GM21717 (cell line): ENCODE data around the gene UQCC5.
"Not testable (repeated sequence)": the region's sequence is repeated elsewhere in the genome, so short reads cannot be mapped to it uniquely, and the experiment has no call there.

Experiments
- ATAC-seq: cut with Tn5 transposase; IDR thresholded peaks from one replicate; pipeline ENCODE4 v1.9.1; 2021; ENCODE audit warnings: mild to moderate bottlenecking, moderate library complexity; ENCODE audit not compliant: unreplicated experiment

The UQCC5 gene

DNA sequence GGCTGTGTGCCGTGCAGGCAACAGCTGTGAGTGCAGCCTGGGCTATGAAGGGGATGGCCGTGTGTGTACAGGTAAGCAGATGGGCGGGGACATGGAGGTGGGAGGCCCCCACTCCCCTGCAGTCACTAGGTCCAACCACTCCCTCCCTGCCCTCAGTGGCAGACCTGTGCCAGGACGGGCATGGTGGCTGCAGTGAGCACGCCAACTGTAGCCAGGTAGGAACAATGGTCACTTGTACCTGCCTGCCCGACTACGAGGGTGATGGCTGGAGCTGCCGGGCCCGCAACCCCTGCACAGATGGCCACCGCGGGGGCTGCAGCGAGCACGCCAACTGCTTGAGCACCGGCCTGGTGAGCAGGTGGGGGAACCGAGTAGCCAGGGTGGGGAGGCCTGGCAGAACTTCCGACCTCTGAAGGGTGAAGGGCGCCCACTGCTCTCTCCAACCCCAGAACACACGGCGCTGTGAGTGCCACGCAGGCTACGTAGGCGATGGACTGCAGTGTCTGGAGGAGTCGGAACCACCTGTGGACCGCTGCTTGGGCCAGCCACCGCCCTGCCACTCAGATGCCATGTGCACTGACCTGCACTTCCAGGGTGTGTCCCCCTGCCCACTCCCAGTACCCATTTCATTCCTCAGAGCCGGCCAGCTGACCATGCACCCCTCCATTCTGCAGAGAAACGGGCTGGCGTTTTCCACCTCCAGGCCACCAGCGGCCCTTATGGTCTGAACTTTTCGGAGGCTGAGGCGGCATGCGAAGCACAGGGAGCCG lies 14.3 kb upstream of the UQCC5 start:
- ATAC-seq = no peak

DNA sequence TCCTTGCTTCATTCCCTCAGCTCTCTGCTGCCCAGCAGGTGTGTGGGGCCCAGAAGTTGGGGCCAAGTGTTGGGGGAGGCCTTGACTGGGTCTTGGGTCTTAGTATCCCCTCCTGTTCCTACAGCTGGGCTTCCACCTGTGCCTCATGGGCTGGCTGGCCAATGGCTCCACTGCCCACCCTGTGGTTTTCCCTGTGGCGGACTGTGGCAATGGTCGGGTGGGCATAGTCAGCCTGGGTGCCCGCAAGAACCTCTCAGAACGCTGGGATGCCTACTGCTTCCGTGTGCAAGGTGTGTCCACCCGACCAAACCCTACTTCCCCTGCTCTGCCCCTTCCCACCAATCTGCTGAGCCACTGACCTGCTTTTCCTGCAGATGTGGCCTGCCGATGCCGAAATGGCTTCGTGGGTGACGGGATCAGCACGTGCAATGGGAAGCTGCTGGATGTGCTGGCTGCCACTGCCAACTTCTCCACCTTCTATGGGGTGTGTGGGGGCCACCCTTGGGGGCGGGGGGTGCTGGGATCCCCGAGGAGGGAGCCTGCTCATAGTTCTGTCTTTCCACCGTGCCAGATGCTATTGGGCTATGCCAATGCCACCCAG lies 13.7 kb upstream of the UQCC5 start:
- no peak for ATAC-seq

DNA sequence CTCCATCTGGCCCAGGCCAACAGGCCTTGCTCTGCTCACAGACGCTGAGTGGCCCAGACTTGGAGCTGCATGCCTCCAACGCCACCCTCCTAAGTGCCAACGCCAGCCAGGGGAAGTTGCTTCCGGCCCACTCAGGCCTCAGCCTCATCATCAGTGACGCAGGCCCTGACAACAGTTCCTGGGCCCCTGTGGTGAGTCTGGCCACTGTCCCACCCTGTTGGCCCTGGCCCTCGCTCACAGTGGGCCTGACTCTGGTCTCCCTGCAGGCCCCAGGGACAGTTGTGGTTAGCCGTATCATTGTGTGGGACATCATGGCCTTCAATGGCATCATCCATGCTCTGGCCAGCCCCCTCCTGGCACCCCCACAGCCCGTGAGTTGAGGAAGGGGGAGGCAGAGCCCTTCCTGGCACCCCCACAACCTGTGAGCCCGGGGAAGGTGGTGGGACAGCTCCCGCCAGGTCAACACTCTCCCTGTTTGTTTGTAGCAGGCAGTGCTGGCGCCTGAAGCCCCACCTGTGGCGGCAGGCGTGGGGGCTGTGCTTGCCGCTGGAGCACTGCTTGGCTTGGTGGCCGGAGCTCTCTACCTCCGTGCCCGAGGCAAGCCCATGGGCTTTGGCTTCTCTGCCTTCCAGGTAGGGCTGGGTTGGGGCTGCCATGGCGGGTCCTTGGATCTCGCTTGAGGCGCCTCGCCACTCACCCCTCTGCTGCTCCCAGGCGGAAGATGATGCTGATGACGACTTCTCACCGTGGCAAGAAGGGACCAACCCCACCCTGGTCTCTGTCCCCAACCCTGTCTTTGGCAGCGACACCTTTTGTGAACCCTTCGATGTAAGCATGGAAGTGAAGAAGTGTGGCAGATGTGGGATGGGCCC lies 12.8 kb upstream of the UQCC5 start:
- no peak for ATAC-seq

DNA sequence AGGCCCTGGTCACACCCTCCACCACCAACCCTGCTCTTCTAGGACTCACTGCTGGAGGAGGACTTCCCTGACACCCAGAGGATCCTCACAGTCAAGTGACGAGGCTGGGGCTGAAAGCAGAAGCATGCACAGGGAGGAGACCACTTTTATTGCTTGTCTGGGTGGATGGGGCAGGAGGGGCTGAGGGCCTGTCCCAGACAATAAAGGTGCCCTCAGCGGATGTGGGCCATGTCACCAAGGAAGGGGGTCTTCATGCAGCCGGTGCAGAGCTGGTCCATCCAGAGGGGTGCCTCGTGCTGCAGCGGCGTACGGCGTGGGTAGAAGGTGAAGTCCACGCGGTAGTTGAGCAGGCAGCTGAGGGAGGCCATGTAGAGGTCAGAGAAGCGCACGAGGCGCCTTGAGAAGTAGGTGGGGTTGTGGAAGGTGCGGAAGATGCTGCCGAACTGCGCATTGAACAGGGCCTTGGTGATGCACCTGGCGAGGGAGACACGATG lies 12.1 kb upstream of the UQCC5 start:
- ATAC-seq = no peak

DNA sequence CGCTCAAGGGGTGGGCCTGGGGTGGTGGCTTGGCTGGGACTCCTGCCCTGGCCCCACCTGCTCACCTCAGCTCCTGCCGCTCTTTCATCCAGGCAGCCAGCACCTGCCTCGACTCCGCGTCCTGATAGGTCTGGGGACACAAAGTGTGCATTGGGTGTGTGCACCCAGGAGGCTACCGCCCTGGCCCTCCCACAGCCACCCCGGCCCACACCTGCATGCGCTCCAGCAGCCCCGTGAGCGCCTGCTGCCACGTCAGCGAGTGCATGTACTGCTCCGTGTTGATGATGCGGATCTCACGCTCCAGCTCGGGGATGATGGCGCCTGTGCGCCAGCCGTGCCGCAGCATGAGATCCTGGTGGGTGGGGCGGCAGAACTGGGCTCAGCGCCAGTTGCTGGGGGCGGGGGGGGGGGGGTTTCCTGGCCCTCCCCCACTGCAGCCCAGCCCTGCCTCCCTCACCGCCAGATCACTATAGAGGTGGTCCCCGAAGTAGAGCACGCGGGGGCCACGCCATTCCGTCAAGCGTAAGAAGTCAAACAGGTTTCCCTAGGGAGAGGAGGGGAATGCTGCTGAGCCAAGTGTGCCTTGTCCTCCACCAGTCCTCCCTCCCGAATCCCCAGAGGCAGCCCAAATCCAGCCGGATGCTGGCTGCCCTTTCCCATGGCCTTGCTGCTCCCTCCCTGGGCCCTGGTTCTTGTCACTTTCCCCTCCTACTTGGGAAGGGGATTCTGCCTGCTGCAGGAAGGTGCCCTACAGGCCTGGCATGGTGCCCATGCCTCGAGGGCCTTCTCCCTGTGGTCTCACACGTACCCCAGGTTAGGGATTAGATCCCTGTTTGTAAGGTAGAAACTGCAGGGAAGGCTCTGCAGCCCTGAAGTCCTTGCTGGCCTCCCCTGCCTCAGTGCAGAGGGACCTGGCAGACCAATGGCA lies 11.4 kb upstream of the UQCC5 start:
- no peak for ATAC-seq

DNA sequence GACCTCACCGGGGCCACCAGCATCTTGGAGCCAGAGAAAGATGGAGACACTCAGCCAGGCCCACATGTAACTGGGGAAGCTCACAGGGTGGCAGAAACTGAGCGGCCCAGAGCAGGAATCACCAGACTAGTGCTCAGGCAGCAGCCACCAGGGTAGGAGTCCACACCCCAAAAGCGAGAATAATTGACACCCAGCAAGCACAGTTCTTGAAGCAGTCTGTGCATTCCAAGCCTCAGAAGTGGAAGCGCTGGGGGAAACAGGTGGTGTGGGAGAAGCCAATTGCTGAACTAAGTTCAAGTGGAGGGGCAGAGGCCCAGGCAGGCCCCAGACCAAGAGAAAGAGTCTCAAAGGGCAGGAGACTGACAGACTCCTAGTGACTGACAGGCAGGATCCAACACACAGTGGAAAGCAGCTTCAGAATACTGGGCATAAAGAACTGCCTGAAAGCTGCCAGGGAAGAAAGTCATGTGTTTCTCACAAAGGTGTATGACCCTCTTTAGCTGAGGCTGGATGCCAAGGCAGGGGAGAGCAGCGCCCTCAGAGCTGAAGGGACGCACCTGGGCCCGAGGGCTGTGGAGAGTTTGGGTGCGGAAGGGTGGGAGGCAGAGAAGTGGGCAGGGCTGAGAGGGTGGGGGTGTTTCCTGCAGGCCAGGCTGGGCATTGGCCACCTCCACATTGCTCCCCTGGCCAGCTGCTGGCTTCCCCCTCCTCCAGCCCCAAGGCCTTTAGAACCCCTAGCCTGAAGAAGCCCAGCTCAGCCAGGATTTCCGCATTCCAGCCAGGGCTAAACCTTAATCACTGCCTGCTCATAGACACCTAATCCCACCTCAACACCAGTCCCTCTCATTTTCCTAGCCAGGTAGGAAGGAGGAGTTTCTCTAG lies 10.5 kb upstream of the UQCC5 start:
- no peak for ATAC-seq

DNA sequence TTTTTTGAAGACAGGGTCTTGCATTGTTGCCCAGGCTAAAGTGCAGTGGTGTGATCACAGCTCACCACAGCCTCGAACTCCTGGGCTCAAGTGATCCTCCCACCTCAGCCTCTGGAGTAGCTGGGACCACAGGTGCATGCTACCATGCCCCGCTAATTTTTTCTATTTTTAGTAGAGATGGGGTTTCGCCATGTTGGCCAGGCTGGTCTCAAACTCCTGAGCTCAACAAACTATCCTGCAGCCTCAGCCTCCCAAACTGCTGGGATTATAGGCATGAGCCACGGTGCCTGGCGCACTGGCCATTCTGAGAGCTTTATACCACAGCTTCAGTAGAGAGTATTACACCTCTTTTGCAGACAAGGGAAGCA lies 9.8 kb upstream of the UQCC5 start:
- ATAC-seq = not testable (repeated sequence)

DNA sequence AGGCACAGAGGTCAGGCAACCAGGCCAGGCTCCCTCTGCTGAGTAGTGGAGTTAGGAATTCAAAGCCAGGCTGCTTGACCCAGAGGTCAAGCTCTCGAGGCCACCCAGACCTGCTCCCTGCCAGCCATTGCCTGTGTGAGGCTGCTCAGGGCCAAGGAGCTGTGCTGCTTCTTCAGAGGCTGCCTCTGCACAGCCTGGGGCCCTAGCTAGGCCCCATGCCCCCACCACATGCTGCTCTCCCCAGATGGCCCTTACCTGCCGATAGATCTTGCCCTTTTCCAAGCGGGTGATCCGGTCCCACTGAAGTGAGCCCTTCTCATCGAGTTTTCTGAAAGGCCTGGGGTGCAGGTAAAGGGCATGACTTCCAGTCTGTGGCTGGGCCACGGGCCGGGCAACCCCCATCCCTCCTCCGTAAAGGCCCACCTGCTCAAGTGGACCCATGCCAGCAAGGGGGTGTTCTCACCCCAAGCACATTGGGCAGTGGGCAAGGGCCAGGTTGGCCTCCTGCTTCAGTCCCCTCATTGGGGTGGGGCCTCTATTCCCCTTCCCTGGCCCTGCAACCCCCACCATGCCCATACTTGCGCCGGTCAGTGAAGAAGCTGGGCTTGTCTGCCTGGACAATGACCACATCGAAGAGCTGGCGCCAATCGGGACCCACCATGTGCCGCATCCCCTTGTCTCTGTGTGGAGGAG lies 9.2 kb upstream of the UQCC5 start:
- no peak for ATAC-seq

DNA sequence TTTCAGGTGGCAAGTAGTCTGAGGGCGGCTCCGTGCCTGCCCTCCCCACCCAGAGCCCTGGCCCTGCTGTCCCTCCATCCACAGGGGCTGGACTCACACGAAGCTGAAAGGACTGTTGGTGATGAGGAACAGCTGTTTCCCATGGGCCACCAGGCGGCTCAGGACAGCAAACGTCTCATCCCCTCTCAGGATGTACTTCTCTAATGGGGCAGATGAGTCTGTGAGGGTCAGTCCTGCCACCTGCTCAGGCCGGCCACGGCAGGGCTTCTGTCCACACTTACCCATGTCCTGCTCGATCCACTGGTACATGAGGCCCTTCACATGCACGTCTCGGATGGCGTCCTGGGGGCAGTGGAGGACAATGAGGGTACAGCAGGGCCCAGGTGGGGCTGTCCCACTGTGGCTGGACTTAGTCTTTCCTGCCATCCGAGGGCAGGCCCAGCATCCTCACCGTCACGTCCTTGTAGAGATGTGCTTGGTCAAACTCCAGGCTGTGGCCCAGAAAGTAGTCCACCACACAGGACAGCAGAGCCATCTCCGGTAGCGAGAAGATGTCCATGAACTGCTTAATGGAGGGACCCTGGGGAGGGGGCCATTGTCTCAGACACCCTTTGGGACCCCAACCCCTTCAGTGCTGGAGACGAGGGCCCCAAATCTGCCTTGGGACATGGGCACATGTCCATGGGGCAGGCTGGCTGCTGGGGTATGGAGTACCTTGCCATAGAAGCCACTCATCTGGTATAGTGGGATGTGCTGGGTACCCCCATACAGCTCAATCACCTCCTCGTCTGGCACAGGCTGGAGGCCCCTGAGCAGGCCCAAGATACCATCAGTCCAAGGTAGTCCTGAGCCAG lies 8.4 kb upstream of the UQCC5 start:
- no peak for ATAC-seq

DNA sequence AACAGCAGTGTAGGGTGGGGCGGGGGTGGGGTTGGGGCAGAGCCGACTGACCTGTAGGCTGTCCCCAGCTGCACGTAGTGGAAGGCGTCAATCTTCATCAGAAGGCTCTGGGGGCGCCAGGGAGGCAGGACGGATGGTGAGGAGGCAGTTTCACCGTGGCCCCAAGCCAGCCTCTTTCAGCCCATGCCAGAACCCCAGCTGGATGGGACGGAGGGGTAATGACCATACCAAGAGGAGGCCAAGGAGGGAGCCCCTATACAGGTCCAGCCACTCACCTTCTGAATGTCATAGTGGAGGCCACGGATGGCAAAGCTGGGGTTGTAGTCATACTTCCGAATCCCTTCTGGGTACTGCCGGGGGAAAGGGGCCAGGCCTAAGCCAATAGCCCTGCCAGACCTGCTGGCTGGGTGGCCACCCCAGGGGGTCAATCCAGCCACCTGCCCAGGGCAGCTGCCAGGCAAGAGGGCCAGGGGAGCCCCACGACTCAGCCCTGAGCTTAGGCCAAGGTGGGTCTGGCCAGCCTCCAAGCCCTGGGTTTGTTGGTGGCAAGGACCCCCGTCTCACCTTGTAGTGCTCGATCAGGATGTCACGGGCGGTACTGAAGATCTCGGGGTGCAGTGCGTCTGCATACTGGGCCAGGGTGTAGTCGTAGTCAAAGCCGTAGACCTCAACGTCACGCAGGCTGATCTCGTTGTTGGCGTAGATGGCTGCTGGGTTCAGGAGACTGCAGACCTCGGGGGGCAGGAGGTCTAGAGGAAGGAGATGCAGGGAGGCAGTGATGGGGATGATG lies 7.6 kb upstream of the UQCC5 start:
- no peak for ATAC-seq

DNA sequence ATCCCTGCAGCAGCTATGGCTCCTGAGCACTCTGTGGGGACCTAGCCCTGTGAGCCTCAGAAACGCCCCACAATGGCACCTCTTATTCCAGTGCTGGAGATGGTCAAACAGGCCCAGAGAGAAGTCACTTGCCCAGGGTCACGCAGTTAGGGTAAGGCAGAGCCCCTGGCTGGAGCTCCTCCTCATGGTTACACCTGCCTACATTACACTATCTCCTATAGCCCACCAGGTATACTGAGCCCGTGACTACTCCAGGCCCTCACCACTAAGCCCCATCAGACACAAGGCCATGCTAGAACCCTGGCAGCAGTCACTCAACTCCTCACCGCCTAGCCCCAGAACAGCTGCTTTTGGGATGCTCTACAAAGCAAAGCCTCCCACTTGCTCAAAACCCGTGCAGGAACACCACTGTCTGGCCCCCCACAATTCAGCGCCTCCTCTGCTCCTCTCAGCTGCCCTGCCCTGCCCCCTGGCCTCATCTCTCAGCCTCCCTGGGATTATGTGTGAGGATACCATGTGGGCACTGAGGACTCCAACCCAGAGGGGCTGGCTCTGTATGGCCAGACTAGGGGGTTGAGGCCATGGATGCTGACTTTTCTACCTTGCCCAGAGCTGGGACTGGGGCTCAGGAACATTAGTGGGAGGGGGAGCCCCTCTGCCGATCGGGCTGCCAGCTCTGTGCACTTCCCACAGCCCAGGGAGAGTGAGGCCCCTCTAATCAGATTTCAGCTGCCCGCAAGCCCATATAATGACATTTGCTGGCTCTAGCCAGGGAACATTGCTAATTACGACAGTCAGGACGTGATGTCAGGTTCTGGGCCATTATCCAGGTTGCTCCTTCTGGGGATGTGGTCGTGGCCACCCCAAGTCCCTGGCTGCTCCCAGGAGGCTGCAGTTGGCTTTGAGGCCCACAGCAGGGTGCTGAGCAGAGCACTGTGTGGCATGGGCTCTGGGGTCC lies 6.8 kb upstream of the UQCC5 start:
- no peak for ATAC-seq

DNA sequence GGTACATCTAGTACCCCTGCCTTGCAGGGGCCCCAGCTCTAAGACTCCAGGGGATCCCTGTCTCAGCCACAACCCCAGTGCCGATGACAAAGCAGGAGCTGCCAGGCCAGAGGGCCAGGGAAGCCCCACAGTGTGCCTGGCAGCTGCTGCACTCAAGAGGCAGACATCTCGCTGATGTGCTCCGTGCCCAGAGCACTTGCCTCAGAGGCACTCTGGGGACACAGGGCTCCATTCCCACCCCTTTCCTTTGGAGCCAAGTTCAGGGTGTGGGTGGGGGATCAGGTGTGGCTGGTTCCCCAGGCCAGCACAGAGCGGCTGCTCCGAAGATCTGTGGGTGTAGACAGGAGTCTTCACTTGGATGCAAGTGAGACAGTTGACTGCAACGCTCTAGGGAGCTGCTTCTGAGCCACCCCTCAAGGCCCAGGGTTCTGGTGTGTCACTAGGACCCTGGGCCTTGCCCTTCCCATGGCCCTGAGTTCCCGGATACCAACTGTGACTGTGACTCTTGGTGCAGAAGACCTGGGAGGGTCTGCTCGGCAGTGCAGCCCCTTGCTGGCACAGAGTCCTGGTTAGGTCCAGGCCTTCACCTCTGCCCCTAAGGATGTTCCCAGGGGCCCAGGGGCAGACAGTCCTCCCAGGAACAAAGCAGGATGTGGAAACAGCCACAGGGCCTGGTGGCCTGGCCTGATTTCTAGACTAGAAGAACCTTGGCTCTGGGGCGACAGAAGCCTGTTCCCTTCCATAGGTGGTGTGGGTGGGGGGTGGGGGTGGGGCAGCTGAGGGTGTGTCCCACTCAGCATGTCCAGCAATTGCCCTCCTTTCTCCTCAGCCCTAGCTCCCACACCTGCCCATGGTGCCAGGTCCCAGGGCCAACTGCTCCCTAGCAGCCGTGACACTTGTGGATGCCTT lies 5.2 kb upstream of the UQCC5 start:
- no peak for ATAC-seq

DNA sequence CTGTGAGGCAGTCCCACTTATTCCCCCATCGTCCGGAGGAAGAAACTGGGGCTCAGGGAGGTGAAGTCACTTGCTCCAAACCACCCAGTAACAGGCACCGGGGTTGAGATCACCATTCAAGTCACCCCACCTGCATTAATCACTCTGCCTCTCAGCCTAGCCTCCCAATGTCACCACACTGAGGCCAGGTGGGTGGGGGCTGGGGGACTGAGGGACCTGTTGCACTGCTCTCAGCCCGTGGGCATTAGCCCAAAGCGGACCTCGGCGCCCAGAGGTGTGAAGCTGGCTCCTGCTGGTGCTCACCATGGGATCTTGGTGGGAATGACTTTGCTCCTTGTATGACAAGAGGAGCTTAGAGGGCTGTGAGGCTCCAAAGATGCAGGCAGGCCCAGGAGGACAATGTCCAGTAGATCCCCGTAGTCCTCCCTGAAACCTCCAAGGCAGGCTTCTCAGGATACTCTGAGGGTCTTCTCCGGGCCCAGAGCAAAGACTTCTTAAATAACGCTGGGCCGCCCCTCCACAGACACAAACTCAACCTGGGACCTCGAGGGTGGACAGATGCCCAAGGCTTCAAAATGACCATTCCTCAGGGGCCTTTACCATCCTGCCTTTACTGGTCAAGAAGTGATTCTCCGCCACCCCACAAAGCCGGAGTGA lies 4.4 kb upstream of the UQCC5 start:
- no peak for ATAC-seq

DNA sequence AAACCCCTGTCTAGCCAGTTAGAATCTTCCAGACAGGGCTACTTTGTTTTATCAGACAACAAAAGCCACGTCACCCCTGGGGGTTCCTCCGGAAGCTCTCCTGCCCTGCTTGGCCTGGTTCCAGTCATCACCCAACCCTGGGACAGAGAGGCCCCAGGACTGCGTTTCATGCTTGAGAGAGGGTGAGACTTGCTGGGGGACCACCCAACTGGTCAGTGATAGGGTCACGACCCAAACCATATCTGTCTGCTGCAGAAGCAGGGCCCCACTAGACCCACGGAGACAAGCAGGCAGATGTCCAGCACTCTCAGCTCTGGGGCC lies 3.9 kb upstream of the UQCC5 start:
- no peak for ATAC-seq
